PC-3 (cell line): Measurements from ENCODE around the gene SLC35B4. TPM values are rescaled to one million over a fixed set of nuclear protein-coding genes. Genes with fewer than 3 reads are reported as not detected.

Experiments
- ATAC-seq: fragments of 200-7000 bp; cut with Tn5 transposase; 2 replicates; pipeline ENCODE4 v1.9.1; 2020; ENCODE audit warnings: mild to moderate bottlenecking, moderate library complexity
- BruUV-seq: library from RNA; stranded (reverse); fragments of 400-500 nt; replicated peaks from 2 replicates; lab custom pipeline; 2021; lab: Mats Ljungman, UMichigan
- CTCF ChIA-PET: fragments of 300-600 bp; sonication (Branson Sonifier 250); formaldehyde crosslinking; loops from one replicate; lab custom pipeline; 2022; ENCODE audit warnings: antibody characterized with exemption; lab: Charles Lee
- POLR2A ChIA-PET: fragments of 300-600 bp; sonication (Branson Sonifier 250); formaldehyde crosslinking; loops from one replicate; lab custom pipeline; 2022; ENCODE audit warnings: antibody characterized with exemption; ENCODE audit not compliant: unreplicated experiment; lab: Charles Lee
- DNase-seq: peaks from one replicate; pipeline ENCODE4 v3.0.0-alpha.2; 2015
- H2AFZ ChIP-seq: fragments of 300-600 bp; sonication (generic); 2 replicates; pipeline ENCODE4 v1.6.0; 2016; ENCODE audit warnings: antibody characterized with exemption, low read length
- H3F3A ChIP-seq: fragments of 300-600 bp; sonication (generic); one replicate; pipeline ENCODE4 v1.6.0; 2017; ENCODE audit warnings: antibody characterized with exemption, low read length, control low read depth, mild to moderate bottlenecking; ENCODE audit not compliant: unreplicated experiment
- H3K27ac ChIP-seq: fragments of 300-600 bp; sonication (generic); 2 replicates; pipeline ENCODE4 v1.5.1; 2016; ENCODE audit warnings: mild to moderate bottlenecking, low read length
- H3K27me3 ChIP-seq: fragments of 300-600 bp; sonication (generic); 2 replicates; pipeline ENCODE4 v1.6.1; 2016; ENCODE audit warnings: low read length, mixed read lengths
- H3K36me3 ChIP-seq: fragments of 300-600 bp; sonication (generic); 2 replicates; pipeline ENCODE4 v1.6.1; 2016; ENCODE audit warnings: low read depth, mixed run types, low read length, mixed read lengths
- H3K4me1 ChIP-seq: fragments of 300-600 bp; sonication (generic); 2 replicates; pipeline ENCODE4 v1.5.1; 2016; ENCODE audit warnings: low read length; ENCODE audit not compliant: insufficient read depth
- H3K4me2 ChIP-seq: fragments of 300-600 bp; sonication (generic); 2 replicates; pipeline ENCODE4 v1.6.0; 2016; ENCODE audit warnings: low read length
- H3K4me3 ChIP-seq: fragments of 300-600 bp; sonication (generic); 2 replicates; pipeline ENCODE4 v1.5.1; 2016; ENCODE audit warnings: mild to moderate bottlenecking, low read length, mixed read lengths
- H3K79me2 ChIP-seq: fragments of 300-600 bp; sonication (generic); 2 replicates; pipeline ENCODE4 v1.6.1; 2017; ENCODE audit warnings: low read length, mixed read lengths
- H3K9ac ChIP-seq: fragments of 300-600 bp; sonication (generic); 2 replicates; pipeline ENCODE4 v1.6.0; 2016; ENCODE audit warnings: mild to moderate bottlenecking, low read length
- H3K9me2 ChIP-seq: fragments of 300-600 bp; sonication (generic); replicated peaks from 2 replicates; pipeline ENCODE4 v1.6.1; 2016; ENCODE audit warnings: mixed run types, low read length, mixed read lengths
- H3K9me3 ChIP-seq: fragments of 300-600 bp; sonication (generic); 2 replicates; pipeline ENCODE4 v1.6.1; 2016; ENCODE audit warnings: low read length, mixed read lengths
- H4K20me1 ChIP-seq: fragments of 300-600 bp; sonication (generic); 2 replicates; pipeline ENCODE4 v1.6.1; 2016; ENCODE audit warnings: low read length, mixed read lengths
- EZH2 ChIP-seq: fragments of 300-600 bp; sonication (generic); IDR thresholded peaks from one replicate; pipeline ENCODE4 v1.6.1; 2017; ENCODE audit warnings: antibody characterized with exemption, mild to moderate bottlenecking, low read length; ENCODE audit not compliant: unreplicated experiment
- EZH2phosphoT487 ChIP-seq: fragments of 300-600 bp; sonication (generic); IDR thresholded peaks from 2 replicates; pipeline ENCODE4 v1.6.1; 2018; ENCODE audit warnings: mild to moderate bottlenecking, antibody characterized with exemption, low read length, borderline replicate concordance
- intact Hi-C: fragments of 100-400 bp; cut with micrococcal nuclease; formaldehyde crosslinking; loops from 2 replicates; pipeline ENCODE4 v1.9.0; 2023
- total RNA-seq: library from RNA; depleted of rRNA; stranded (reverse); fragments of >200 nt; gene quantifications from 2 replicates; pipeline ENCODE4 v1.2.3, GENCODE V29; 2014
- TF ChIP-seq, protein P1 (sequence below): fragments of 300-600 bp; sonication (generic); conservative IDR thresholded peaks from 2 replicates; pipeline ENCODE4 v1.5.1; 2017; ENCODE audit warnings: antibody characterized with exemption, low read depth, mild to moderate bottlenecking, low read length

Gene SLC35B4
- total RNA-seq, 1 experiment from 2014 or later = 34.2 TPM

DNA sequence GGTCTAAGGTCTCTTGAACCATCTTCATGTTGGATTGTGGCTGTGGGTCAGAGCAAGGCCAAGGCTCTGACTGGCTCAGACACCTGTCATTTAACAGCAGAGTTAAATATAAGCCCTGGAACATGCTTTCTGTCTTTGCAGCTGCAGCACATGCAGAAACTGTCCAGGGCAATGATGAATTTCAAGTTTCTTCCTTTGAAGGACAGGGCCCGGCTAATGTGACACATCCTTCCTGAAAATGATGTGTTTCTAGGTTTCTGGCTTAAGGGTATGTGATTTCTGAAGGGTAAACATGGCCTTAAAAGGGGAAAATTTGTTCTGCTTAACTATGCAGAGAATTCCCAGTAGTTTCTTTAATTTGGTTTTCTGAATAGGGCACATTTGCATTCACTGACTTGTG lies 34.0 kb upstream of the SLC35B4 start:
- no peaks in the 10 kb centered on the region for H3K9me2 ChIP-seq
- no peak overlapping the region for H3K4me2 ChIP-seq
- intact Hi-C loops = loop anchor here (10.0 kb wide), 1 partner anchor 206 kb away; no protein-coding TSS in a partner anchor
- H3K4me1 ChIP-seq = no peaks in the 10 kb centered on the region
- no peak overlapping the region for H3K27ac ChIP-seq
- no peak overlapping the region for H3K9ac ChIP-seq
- TF ChIP-seq EZH2phosphoT487 (no peak), EZH2 (no peak)
- TF ChIP-seq, protein P1, sequence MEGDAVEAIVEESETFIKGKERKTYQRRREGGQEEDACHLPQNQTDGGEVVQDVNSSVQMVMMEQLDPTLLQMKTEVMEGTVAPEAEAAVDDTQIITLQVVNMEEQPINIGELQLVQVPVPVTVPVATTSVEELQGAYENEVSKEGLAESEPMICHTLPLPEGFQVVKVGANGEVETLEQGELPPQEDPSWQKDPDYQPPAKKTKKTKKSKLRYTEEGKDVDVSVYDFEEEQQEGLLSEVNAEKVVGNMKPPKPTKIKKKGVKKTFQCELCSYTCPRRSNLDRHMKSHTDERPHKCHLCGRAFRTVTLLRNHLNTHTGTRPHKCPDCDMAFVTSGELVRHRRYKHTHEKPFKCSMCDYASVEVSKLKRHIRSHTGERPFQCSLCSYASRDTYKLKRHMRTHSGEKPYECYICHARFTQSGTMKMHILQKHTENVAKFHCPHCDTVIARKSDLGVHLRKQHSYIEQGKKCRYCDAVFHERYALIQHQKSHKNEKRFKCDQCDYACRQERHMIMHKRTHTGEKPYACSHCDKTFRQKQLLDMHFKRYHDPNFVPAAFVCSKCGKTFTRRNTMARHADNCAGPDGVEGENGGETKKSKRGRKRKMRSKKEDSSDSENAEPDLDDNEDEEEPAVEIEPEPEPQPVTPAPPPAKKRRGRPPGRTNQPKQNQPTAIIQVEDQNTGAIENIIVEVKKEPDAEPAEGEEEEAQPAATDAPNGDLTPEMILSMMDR = no peak
- no peaks in the 10 kb centered on the region for H3F3A ChIP-seq
- ChIA-PET POLR2A (interaction anchor here (1.1 kb wide), 1 partner anchor 14 kb away, joined by 3 read pairs; no protein-coding TSS in a partner anchor), CTCF (no interaction called here)
- 0 out of 2 replicates have a peak, but pooled peaks cover 4% of the 10 kb centered on the region for H3K27me3 ChIP-seq
- no peak for ATAC-seq
- H3K79me2 ChIP-seq = no peaks in the 10 kb centered on the region
- H2AFZ ChIP-seq = no peak overlapping the region
- H4K20me1 ChIP-seq = no peaks in the 10 kb centered on the region
- H3K9me3 ChIP-seq = no peaks in the 10 kb centered on the region
- H3K36me3 ChIP-seq = no peaks in the 10 kb centered on the region
- no TSS peak for BruUV-seq
- DNase-seq = no peak
- no peak overlapping the region for H3K4me3 ChIP-seq

DNA sequence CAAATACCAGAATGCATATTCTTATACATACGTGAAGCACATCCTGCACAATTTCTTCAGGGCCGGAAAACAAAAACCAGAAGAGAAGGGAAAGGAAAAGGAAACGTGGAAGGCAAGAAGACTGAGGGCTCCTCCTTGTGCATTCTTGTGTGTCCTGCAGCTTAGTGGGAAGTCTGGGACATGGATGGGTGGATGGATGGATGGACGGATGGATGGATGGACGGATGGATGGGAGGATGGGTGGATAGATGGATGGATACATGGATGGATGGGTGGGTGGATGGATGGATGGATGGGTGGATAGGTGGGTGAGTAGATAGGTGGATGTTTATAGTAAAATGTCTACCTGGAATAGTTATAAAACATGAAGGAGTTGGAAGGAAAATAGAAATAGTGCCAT lies 30.8 kb upstream of the SLC35B4 start:
- no peaks in the 10 kb centered on the region for H3F3A ChIP-seq
- H3K79me2 ChIP-seq = no peaks in the 10 kb centered on the region
- no peak overlapping the region for H3K4me2 ChIP-seq
- no peak overlapping the region for H2AFZ ChIP-seq
- no peaks in the 10 kb centered on the region for H4K20me1 ChIP-seq
- TF ChIP-seq, protein P1 = 0 out of 2 replicates have a peak, but pooled peaks have one; percentile 13
- TF ChIP-seq EZH2phosphoT487 (no peak), EZH2 (no peak)
- CTCF ChIA-PET = no interaction called here
- no peak overlapping the region for H3K27ac ChIP-seq
- no peak overlapping the region for H3K9ac ChIP-seq
- H3K36me3 ChIP-seq = no peaks in the 10 kb centered on the region
- no peak overlapping the region for H3K4me3 ChIP-seq
- POLR2A ChIA-PET = interaction anchor here (0.5 kb wide), 1 partner anchor 70 kb away, joined by 3 read pairs; no protein-coding TSS in a partner anchor
- H3K27me3 ChIP-seq = peaks cover 13% of the 10 kb centered on the region
- no peaks in the 10 kb centered on the region for H3K9me2 ChIP-seq
- ATAC-seq (peak; percentile 24; the same call in 1 of the 2 replicates), DNase-seq (no peak)
- H3K9me3 ChIP-seq = no peaks in the 10 kb centered on the region
- no TSS peak for BruUV-seq
- intact Hi-C loops = no loop called here
- H3K4me1 ChIP-seq = no peaks in the 10 kb centered on the region

DNA sequence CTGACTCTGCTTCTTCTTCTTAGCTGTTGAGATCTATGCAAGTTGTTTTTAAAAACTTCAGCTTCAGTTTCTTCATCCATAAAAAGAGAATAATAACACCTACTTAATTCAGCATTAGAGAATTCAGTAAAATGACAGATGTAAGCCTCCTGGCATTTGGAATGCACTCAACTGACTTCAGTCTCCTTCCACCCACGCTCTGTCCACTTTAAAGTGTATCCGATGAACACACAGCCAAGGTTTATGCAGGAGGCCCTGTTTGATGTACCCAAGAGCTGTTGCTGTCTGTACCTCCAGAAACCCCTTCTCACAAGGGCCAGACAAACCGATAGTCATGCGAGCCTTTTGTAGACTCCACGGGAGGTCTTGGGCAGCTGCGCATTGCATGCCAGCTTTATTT lies 27.1 kb upstream of the SLC35B4 start:
- no peak overlapping the region for H3K27ac ChIP-seq
- H3K36me3 ChIP-seq = no peaks in the 10 kb centered on the region
- intact Hi-C loops = no loop called here
- H3K4me3 ChIP-seq = no peak overlapping the region
- no peak for TF ChIP-seq EZH2phosphoT487
- TF ChIP-seq EZH2 = no peak
- no peaks in the 10 kb centered on the region for H3K9me3 ChIP-seq
- BruUV-seq = no TSS peak
- no peaks in the 10 kb centered on the region for H4K20me1 ChIP-seq
- H3K79me2 ChIP-seq = no peaks in the 10 kb centered on the region
- H3K27me3 ChIP-seq = peaks cover 13% of the 10 kb centered on the region
- H3K4me1 ChIP-seq = no peaks in the 10 kb centered on the region
- no peaks in the 10 kb centered on the region for H3F3A ChIP-seq
- no peaks in the 10 kb centered on the region for H3K9me2 ChIP-seq
- ChIA-PET CTCF (no interaction called here), POLR2A (no interaction called here)
- no peak for ATAC-seq
- no peak overlapping the region for H3K9ac ChIP-seq
- H3K4me2 ChIP-seq = no peak overlapping the region
- DNase-seq = no peak
- no peak overlapping the region for H2AFZ ChIP-seq
